NCI-H748 (cell line): ENCODE data around the gene BST1.
A peak's percentile ranks its signal among the peaks of the same experiment; 100 is the strongest.
"Not testable (repeated sequence)": the region's sequence is repeated elsewhere in the genome, so short reads cannot be mapped to it uniquely, and the experiment has no call there.

Experiments used
- DNase-seq: peaks from one replicate; lab custom pipeline; 2025; ENCODE audit not compliant: unreplicated experiment; lab: John Stamatoyannopoulos, UW

BST1 gene

GRCh38 chr4:15706646-15707362 is 3.9 kb downstream of the BST1 start:
- DNase-seq, result no peak

- no peak for DNase-seq
Observed at GRCh38 chr4:15707363-15707715, 4.5 kb downstream of the BST1 start.

- no peak for DNase-seq
Observed at GRCh38 chr4:15711762-15712161, 8.9 kb downstream of the BST1 start.

- DNase-seq, result no peak
Observed at GRCh38 chr4:15712214-15712613, 9.3 kb downstream of the BST1 start.

GRCh38 chr4:15714141-15714540 is 11.3 kb downstream of the BST1 start:
- no peak for DNase-seq

GRCh38 chr4:15714646-15715435 is 12.0 kb downstream of the BST1 start:
- DNase-seq, result no peak

- no peak for DNase-seq
Observed at GRCh38 chr4:15716115-15716514, 13.2 kb downstream of the BST1 start.

GRCh38 chr4:15717086-15717485 is 14.2 kb downstream of the BST1 start:
- peak; percentile 22 for DNase-seq

GRCh38 chr4:15717657-15718416 is 15.0 kb downstream of the BST1 start:
- no peak for DNase-seq

- no peak for DNase-seq
Observed at GRCh38 chr4:15718465-15718864, 15.6 kb downstream of the BST1 start.

- no peak for DNase-seq
Observed at GRCh38 chr4:15718959-15719358, 16.1 kb downstream of the BST1 start.

GRCh38 chr4:15719506-15719905 is 16.6 kb downstream of the BST1 start:
- DNase-seq, result no peak

- no peak for DNase-seq
Observed at GRCh38 chr4:15720851-15721250, 18.0 kb downstream of the BST1 start.

GRCh38 chr4:15725608-15726007 is 22.7 kb downstream of the BST1 start:
- DNase-seq, result no peak

- peak; percentile 26 for DNase-seq
Observed at GRCh38 chr4:15729910-15730533, 27.2 kb downstream of the BST1 start.

GRCh38 chr4:15733061-15733460 is 30.2 kb downstream of the BST1 start:
- DNase-seq, result not testable (repeated sequence)

- no peak for DNase-seq
Observed at GRCh38 chr4:15735536-15735935, 32.7 kb downstream of the BST1 start.

GRCh38 chr4:15736514-15737050 is 33.7 kb downstream of the BST1 start:
- no peak for DNase-seq

GRCh38 chr4:15737255-15737654 is 34.4 kb downstream of the BST1 start:
- DNase-seq, result no peak

GRCh38 chr4:15738877-15739276 is 36.0 kb downstream of the BST1 start:
- no peak for DNase-seq

- no peak for DNase-seq
Observed at GRCh38 chr4:15740764-15741404, 38.0 kb downstream of the BST1 start.
